Nephron progenitor cell (in vitro differentiated cells): ENCODE data around the gene ADGRF3.

Experiments used
- DNase-seq: peaks from one replicate; pipeline ENCODE4 v3.0.0; 2021
- H3K27ac Mint-ChIP-seq: 2 replicates; pipeline ENCODE4 v1.8.0; 2021; ENCODE audit warnings: mild to moderate bottlenecking, moderate library complexity, mixed read lengths
- H3K27me3 Mint-ChIP-seq: 2 replicates; pipeline ENCODE4 v1.8.0; 2021; ENCODE audit warnings: mild to moderate bottlenecking, low read depth, mixed read lengths; ENCODE audit not compliant: poor library complexity
- H3K36me3 Mint-ChIP-seq: 2 replicates; pipeline ENCODE4 v1.8.0; 2021; ENCODE audit warnings: low read depth, mixed read lengths
- H3K4me1 Mint-ChIP-seq: 2 replicates; pipeline ENCODE4 v1.8.0; 2021; ENCODE audit warnings: mixed read lengths
- H3K4me3 Mint-ChIP-seq: 2 replicates; pipeline ENCODE4 v1.8.0; 2021; ENCODE audit warnings: mild to moderate bottlenecking, moderate library complexity, mixed read lengths
- H3K9me3 Mint-ChIP-seq: 2 replicates; pipeline ENCODE4 v1.8.0; 2021; ENCODE audit warnings: mild to moderate bottlenecking, moderate library complexity, mixed read lengths
- TF ChIP-seq, protein P1 (sequence below): fragments of 200-600 bp; sonication (generic); IDR thresholded peaks from 2 replicates; pipeline ENCODE4 v1.5.0; 2021; ENCODE audit warnings: antibody characterized with exemption

Gene ADGRF3

DNA sequence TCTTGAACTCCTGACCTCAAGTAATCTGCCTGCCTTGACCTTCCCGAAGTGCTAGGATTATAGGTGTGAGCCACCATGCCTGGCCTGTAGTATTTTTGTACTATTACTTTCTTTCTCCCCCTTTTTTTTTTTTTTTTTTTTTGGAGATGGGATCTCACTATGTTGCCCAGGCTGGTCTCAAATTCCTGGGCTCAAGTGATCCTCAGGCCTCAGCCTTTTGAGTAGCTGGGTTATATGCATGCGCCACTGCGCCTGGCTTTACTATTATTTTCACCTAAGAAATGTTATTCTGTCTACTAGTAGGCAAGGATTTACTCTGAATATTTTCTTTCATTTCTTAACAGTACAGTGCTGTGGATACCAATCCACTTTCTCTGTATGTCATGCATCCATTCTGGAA, 17.4 kb upstream of the ADGRF3 start:
- H3K36me3 Mint-ChIP-seq, result peaks cover 43% of the 10 kb centered on the region
- H3K27ac Mint-ChIP-seq, result no peak overlapping the region
- no peaks in the 10 kb centered on the region for H3K27me3 Mint-ChIP-seq
- H3K4me1 Mint-ChIP-seq, result peaks cover 18% of the 10 kb centered on the region
- H3K4me3 Mint-ChIP-seq, result no peak overlapping the region
- H3K9me3 Mint-ChIP-seq, result no peaks in the 10 kb centered on the region
- TF ChIP-seq, protein P1, sequence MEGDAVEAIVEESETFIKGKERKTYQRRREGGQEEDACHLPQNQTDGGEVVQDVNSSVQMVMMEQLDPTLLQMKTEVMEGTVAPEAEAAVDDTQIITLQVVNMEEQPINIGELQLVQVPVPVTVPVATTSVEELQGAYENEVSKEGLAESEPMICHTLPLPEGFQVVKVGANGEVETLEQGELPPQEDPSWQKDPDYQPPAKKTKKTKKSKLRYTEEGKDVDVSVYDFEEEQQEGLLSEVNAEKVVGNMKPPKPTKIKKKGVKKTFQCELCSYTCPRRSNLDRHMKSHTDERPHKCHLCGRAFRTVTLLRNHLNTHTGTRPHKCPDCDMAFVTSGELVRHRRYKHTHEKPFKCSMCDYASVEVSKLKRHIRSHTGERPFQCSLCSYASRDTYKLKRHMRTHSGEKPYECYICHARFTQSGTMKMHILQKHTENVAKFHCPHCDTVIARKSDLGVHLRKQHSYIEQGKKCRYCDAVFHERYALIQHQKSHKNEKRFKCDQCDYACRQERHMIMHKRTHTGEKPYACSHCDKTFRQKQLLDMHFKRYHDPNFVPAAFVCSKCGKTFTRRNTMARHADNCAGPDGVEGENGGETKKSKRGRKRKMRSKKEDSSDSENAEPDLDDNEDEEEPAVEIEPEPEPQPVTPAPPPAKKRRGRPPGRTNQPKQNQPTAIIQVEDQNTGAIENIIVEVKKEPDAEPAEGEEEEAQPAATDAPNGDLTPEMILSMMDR, result no peak
- DNase-seq, result no peak

DNA sequence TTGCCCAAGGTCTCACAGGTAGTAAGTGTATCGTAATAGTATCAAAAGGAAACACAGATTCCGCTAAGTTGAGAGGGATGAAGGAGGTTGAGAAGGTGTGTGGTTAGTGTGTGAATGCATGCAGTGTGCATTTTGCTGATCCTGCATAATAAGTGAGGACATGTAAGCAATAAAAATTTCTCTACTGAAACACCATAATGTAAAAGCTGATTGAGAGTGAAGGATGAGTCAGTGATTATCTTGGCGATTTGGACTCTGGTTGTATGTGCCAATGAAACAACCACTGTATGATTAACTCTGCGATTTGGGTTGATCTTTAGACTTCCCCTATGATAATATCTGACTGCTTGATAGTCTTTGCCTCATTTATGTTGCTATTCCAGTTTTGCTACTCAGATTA, 16.7 kb upstream of the ADGRF3 start:
- Mint-ChIP-seq H3K9me3 (no peaks in the 10 kb centered on the region), H3K36me3 (peaks cover 38% of the 10 kb centered on the region), H3K4me3 (no peak overlapping the region), H3K27me3 (no peaks in the 10 kb centered on the region), H3K27ac (peak overlapping the region; percentile 33), H3K4me1 (peaks cover 24% of the 10 kb centered on the region)
- TF ChIP-seq, protein P1, result no peak
- no peak for DNase-seq

DNA sequence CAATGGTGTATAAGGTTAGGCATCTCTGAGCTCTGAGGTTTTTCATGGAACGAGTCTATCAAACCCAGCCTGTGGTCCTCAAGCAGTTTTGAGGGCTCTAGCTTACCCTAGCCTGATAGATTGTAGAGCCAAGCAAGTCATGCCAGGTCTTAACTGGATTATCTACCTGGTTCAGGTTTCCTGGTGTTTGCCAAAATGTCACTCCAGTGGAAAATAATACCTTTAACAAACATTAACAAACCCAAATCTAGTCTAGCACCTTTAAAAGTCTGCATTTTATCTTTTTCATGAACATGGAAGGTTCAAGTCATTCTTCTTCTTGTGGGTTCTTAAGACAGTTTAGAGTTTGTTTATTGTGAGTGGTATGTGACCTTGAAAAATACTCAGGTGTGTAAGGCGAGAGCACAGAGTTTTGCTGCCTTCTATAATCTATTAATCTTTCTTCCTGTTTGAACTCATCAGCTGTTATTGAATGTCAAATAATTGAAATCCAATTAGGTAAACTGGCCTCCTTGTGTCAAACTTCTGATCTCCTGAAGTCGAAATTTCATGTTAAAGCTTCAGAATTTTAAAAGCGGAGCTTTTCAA, 13.4 kb upstream of the ADGRF3 start:
- Mint-ChIP-seq H3K9me3 (no peaks in the 10 kb centered on the region), H3K4me1 (peaks cover 56% of the 10 kb centered on the region), H3K27ac (no peak overlapping the region), H3K4me3 (no peak overlapping the region), H3K27me3 (no peaks in the 10 kb centered on the region), H3K36me3 (peaks cover 31% of the 10 kb centered on the region)
- TF ChIP-seq, protein P1, result no peak
- DNase-seq, result no peak

DNA sequence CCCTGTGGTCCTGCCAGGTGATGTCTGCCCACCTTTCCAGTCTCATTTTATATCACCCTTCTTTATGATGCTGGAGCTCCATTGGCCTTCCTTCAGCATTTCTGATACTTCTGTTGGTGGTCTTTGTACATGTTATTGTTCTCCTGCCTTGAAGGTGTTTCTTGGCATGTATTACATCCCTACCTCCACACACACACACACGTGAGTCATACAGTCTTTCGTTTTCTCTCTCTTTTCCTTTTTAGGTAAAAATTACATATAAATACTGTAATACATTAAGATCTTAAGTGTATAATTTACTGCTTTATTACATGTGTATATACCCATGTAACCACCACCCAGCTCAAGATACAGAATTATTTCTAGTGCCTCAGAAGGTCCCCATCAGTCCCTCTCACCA, 10.2 kb upstream of the ADGRF3 start:
- H3K27me3 Mint-ChIP-seq, result no peaks in the 10 kb centered on the region
- peaks cover 6% of the 10 kb centered on the region for H3K9me3 Mint-ChIP-seq
- H3K27ac Mint-ChIP-seq, result peak overlapping the region; percentile 99
- TF ChIP-seq, protein P1, result no peak
- peaks cover 56% of the 10 kb centered on the region for H3K4me1 Mint-ChIP-seq
- no peak overlapping the region for H3K4me3 Mint-ChIP-seq
- H3K36me3 Mint-ChIP-seq, result peaks cover 47% of the 10 kb centered on the region
- no peak for DNase-seq

DNA sequence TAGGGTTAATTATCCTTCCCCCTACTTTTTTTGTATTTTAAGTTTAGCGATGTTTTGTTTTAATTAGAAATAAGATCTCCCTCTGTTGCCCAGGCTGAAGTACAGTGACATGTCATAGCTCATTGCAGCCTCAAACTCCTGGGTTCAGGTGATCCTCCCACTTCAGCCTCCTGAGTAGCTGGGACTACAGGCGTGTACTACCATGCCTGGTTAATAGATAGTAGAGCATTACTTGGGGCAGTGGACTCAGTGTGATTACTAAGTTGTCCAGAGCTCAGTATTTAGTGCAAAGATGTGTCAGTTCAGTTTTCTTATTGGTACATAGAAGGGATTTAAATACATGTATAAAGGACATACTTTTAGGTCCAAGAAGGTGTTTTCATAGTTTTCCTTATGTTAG, 9.5 kb upstream of the ADGRF3 start:
- no peak for DNase-seq
- Mint-ChIP-seq H3K4me3 (no peak overlapping the region), H3K9me3 (peaks cover 6% of the 10 kb centered on the region), H3K4me1 (peaks cover 61% of the 10 kb centered on the region), H3K27me3 (no peaks in the 10 kb centered on the region), H3K36me3 (peaks cover 47% of the 10 kb centered on the region), H3K27ac (no peak overlapping the region)
- TF ChIP-seq, protein P1, result no peak
